GM21528 (cell line): Measurements from ENCODE around the gene MRPL34.
A peak's percentile ranks its signal among the peaks of the same experiment; 100 is the strongest.

Experiments used
- ATAC-seq: cut with Tn5 transposase; IDR thresholded peaks from one replicate; pipeline ENCODE4 v1.9.1; 2021; ENCODE audit warnings: mild to moderate bottlenecking, moderate library complexity; ENCODE audit not compliant: unreplicated experiment, low FRiP score

MRPL34 gene

DNA sequence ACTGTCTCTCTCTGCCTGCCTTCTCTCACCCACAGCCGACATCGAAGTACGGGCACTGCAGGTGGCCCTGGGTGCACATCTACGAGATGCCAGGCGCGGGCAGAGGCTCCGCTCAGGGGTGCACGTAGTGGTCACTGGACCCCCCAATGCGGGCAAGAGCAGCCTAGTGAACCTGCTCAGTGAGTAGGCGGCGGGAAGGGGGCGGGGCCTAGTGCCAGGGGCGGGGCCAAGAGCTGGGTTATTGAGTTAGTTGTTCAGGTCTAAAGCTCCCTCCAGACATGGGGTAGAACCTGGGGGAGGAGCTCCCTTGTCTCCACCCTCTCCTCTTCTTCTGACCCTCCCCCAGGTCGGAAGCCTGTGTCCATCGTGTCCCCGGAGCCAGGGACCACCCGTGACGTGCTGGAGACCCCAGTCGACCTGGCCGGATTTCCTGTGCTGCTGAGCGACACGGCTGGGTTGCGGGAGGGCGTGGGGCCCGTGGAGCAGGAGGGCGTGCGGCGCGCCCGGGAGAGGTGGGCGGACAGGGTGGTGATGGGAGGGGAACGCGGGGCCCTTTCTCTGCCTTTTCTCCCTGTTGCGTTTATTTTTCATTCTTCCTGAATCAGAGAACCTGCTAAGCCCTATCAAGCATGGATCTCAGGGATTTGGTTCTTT is 33.5 kb downstream of the MRPL34 start:
- ATAC-seq = no peak

DNA sequence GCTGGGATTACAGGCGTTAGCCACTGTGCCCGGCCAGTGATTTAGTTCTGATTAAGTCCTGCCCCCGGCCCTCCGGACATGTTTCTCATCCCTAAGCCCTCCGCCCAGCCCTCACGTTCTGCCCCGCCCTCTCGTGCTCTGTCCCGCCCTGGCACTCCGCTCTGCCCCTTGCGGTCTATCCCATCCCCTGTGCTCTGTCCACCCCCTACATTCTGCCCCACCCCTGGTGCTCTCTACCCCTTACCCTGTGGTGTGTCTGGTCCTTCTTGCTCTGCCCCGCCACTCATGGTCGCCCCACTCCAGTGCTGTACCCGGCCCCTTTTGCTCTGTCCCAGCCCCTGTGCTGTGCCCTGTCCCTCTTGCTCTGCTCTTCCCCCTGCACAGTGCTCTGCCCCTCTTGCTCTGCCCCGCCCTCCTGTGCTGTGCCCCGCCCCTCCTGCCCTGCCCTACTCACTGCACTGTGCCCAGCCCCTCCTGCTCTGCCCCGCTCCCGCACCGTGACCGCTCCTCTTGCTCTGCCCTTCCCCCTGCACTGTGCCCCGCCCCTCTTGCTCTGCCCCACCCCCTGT is 34.7 kb downstream of the MRPL34 start:
- no peak for ATAC-seq

DNA sequence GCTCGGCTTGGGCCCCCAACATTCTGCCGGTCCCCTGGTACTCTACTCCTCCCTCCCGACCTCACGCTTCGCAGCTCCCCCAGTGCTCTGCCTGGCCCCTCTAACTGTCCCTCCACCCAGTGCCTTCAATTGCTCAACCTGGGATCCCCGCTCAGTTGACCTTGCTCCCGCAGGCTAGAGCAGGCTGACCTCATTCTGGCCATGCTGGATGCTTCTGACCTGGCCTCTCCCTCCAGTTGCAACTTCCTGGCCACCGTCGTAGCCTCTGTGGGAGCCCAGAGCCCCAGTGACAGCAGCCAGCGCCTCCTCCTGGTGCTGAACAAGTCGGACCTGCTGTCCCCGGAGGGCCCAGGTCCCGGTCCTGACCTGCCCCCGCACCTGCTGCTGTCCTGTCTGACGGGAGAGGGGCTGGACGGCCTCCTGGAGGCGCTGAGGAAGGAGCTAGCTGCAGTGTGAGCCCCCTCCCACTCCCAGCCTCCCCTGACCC is 35.2 kb downstream of the MRPL34 start:
- no peak for ATAC-seq

DNA sequence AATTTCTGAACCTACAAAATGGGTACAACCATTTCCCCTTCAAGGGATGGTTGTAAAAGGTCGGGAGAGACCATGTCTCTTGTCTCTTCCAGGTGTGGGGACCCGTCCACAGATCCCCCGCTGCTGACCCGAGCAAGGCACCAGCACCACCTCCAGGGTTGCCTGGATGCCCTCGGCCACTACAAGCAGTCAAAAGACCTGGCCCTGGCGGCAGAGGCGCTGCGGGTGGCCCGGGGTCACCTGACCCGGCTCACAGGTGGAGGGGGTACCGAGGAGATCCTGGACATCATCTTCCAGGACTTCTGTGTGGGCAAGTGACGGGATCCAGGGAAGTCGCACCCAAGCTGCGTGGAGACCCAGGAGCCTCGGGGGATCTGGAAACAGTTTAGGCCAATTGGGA is 35.7 kb downstream of the MRPL34 start:
- no peak for ATAC-seq

DNA sequence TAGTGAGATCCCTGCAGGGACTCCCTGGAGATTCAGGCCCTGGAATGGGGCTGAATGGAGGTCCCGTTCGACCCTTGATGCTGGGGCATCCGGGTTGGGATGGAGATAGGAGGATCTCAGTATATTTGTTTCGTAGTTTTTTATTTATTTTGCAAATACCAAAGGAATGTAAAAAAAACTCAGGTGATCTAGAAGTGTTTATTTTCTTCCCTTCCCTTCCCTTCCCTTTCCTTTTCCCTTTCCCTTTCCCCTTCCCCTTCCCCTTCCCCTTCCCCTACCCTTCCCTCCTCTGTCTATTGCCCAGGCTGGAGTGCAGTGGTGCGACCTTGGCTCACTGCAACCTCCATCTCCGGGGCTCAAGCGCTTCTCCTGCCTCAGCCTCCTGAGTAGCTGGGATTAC is 36.2 kb downstream of the MRPL34 start:
- ATAC-seq = no peak

DNA sequence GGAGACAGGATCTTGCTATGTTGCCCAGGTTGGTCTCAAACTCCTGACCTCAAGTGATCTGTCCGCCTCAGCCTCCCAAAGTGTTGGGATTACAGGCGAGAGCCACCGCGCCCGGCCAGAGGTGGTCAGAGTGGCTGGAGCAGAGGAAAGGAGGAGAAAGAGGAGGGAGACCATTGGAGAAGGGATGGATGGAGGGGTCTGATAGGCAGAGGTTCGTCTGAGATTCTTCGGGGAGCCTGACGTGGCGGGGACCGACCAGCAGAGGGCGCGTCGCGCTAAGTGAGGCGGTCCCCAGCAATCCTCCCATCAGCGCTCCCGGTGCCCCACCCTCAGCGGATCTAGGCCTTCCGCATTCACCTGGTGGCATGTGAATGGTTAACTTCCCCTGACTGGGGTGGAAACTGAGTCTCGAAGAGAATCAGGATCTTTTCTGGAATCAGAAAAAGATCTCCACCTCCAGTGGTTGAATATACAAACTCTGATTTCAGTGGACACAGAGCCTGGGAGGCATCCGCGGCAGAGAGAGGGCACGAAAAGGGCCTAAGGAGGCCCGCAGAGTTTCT is 40.5 kb downstream of the MRPL34 start:
- ATAC-seq = peak; percentile 60

DNA sequence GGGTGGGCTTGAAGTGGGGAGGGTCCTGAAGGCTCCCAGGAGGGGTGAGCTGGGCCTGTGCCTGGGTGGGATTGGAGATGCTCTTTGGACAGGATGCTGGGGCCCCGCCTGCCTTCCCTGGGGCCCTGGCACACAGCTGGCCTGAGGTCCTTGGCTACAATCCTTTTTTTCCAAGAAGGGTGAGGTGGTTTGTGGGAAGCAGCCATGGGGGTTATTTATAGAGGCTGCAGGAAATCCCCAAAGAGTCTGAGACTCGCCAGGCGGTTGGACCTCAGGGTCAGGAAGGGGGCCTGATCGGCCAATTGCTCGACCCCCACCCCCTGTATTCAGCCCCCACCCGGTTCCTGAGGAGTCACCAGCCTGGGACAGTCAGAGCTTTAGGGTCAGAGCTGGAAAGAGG is 41.7 kb downstream of the MRPL34 start:
- ATAC-seq = no peak

DNA sequence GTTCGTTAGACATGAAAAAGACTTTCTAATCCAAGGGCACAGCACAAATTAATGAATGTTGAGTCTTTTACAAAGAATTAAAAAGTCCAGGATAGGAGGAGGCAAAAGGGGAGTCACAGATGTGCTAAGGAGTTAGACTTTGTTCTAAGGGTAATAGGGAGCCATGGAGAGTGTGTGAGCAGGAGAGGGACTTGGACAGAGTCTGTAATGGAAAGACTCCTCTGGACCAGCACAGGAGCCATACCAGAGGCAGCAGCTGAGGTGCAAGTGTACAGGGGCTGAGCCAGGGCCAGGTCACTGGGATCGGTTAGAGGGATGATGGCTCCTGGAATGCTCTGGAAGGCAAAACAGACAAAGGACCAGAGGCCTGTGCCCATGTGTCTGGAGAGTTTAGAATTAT is 42.2 kb downstream of the MRPL34 start:
- ATAC-seq = no peak

DNA sequence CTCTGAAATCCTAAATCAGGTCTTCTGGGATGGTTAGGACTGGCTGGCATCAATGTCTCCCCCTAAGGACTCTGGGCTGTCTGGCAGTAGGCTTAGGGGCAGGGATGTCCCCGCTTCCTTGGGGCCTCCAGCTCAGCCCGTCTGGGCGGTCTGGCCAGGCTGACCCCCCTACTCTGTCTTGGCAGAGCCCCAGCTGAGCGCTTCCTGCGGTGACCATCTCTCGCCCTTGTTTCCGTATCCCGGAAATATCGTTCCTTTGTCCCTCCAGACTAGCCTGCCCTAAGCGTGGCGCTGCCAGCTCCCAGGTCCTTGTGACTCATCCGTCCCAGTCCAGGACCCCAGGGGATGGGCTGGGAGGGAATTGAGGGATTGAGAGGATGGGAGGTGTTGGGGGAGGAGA is 43.0 kb downstream of the MRPL34 start:
- ATAC-seq = no peak

DNA sequence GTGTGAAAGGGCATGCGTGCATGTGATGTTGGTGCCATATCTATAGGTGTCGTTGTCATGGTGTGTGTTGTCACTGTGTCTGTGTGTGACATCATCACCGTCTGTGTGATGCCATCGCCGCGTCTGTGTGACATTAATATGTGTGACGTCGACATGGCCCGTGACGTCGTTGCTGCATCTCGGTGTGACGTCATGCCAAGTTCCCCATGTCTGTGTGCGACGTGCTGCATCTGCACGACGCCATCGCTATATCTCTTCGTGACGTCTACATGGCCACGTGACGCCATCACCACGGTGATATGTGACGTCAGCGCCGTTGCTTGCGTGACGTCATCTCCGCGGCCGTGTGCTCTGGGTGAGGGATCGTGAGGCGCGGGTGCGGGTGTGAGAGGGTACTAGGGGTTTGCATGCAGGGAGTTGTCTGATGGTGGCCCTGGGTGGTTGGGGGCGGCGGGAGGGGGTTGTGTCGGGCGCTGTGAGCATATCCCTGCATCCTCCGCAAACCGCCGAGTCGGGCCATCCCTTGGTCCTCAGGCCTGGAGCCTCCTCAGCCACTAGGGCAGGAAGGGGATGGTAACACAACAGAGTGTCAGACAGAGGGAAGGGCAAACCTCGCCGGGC is 46.3 kb downstream of the MRPL34 start:
- no peak for ATAC-seq

DNA sequence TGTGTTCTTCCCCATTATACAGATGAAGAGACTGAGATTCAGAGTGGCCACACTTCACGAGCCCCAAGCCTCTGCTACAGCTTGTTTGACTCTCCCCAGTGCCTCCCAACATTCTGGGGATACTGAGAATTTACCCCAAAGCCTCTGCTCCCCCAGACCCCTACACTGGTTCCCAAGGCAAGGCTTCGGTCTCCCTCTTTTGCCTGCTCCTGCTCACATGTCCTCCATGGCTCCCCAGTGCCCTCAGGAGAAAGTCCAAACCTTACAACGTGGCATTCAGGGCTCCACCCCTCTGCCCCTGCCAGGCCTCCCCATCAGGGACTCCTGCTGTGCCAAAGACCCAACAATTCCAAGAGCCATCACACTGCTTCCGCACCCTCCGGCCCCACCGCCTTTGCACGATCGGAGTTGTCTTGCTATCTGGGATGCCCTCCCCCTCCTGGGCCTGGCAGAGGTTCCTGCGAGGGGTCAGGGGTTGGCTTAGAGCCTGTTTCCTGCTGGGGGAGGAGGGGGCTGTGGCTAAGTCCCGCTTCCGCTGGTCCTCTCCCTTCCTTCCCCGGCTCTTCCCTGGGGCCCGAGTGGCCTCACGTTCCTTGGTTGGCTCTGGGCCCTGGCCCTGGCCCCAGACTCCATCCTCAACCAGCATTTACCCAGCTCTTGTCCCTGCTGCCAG is 47.1 kb downstream of the MRPL34 start:
- ATAC-seq = no peak

DNA sequence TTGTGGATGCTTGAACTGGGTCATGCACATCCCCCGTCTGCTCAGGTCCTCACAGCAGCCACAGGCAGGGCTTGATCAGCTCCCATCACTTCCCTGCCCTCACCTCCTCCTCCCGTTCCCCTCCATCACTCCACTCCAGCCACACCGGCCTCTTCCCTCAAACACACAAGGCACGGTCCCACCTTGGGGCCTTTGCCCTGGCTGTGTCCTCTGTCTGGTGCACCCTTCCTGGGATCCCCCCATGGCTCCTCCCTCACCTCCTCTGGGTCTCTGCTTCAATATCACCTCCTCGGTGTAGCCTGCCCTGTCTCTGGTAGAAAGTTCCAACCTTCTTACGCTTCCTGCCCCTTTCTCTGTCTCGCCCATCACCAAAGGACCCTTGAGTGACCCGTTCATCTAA is 47.7 kb downstream of the MRPL34 start:
- no peak for ATAC-seq
